GM20431 (cell line): Measurements from ENCODE around the gene SPOCD1.

Source experiments
- in situ Hi-C: fragments of 300-500 bp; cut with MseI, MboI; formaldehyde crosslinking; loops from one replicate; pipeline ENCODE4 v1.15.0; 2020; ENCODE audit warnings: low sequenced_read_pairs; ENCODE audit not compliant: unreplicated experiment

Gene SPOCD1

GRCh38 chr1:31790140-31790539 lies 25.7 kb downstream of the SPOCD1 start:
- in situ Hi-C loops, result no loop called here

GRCh38 chr1:31789259-31790065 lies 26.4 kb downstream of the SPOCD1 start:
- in situ Hi-C loops, result loop anchor here (10.0 kb wide), 1 partner anchor 125 kb away; no protein-coding TSS in a partner anchor

GRCh38 chr1:31788825-31789256 lies 27.0 kb downstream of the SPOCD1 start:
- in situ Hi-C loops, result loop anchor here (10.0 kb wide), 1 partner anchor 124 kb away; no protein-coding TSS in a partner anchor

GRCh38 chr1:31788138-31788824 lies 27.5 kb downstream of the SPOCD1 start:
- in situ Hi-C loops, result loop anchor here (10.0 kb wide), 1 partner anchor 123 kb away; no protein-coding TSS in a partner anchor

GRCh38 chr1:31787786-31788137 lies 28.1 kb downstream of the SPOCD1 start:
- in situ Hi-C loops, result loop anchor here (10.0 kb wide), 1 partner anchor 123 kb away; no protein-coding TSS in a partner anchor

GRCh38 chr1:31787261-31787660 lies 28.6 kb downstream of the SPOCD1 start:
- in situ Hi-C loops, result loop anchor here (10.0 kb wide), 1 partner anchor 122 kb away; no protein-coding TSS in a partner anchor

GRCh38 chr1:31786366-31787060 lies 29.3 kb downstream of the SPOCD1 start:
- in situ Hi-C loops, result loop anchor here (10.0 kb wide), 1 partner anchor 122 kb away; no protein-coding TSS in a partner anchor

- in situ Hi-C loops, result loop anchor here (10.0 kb wide), 1 partner anchor 121 kb away; no protein-coding TSS in a partner anchor
These were observed 29.9 kb downstream of the SPOCD1 start for GRCh38 chr1:31785947-31786290.

- in situ Hi-C loops, result loop anchor here (10.0 kb wide), 1 partner anchor 120 kb away; no protein-coding TSS in a partner anchor
These were observed 30.5 kb downstream of the SPOCD1 start for GRCh38 chr1:31785020-31785946.

- in situ Hi-C loops, result loop anchor here (10.0 kb wide), 1 partner anchor 120 kb away; no protein-coding TSS in a partner anchor
These were observed 31.3 kb downstream of the SPOCD1 start for GRCh38 chr1:31784356-31785019.

- in situ Hi-C loops, result loop anchor here (10.0 kb wide), 1 partner anchor 119 kb away; no protein-coding TSS in a partner anchor
These were observed 32.0 kb downstream of the SPOCD1 start for GRCh38 chr1:31783846-31784245.

GRCh38 chr1:31782421-31783410 lies 33.1 kb downstream of the SPOCD1 start:
- in situ Hi-C loops, result loop anchor here (10.0 kb wide), 1 partner anchor 118 kb away; no protein-coding TSS in a partner anchor

GRCh38 chr1:31781756-31782371 lies 34.0 kb downstream of the SPOCD1 start:
- in situ Hi-C loops, result loop anchor here (10.0 kb wide), 1 partner anchor 117 kb away; no protein-coding TSS in a partner anchor

GRCh38 chr1:31781138-31781755 lies 34.6 kb downstream of the SPOCD1 start:
- in situ Hi-C loops, result loop anchor here (10.0 kb wide), 1 partner anchor 116 kb away; no protein-coding TSS in a partner anchor

GRCh38 chr1:31780632-31781031 lies 35.2 kb downstream of the SPOCD1 start:
- in situ Hi-C loops, result loop anchor here (10.0 kb wide), 1 partner anchor 116 kb away; no protein-coding TSS in a partner anchor

- in situ Hi-C loops, result loop anchor here (10.0 kb wide), 1 partner anchor 115 kb away; no protein-coding TSS in a partner anchor
These were observed 36.1 kb downstream of the SPOCD1 start for GRCh38 chr1:31779687-31780086.
